ENCODE measurements around the gene EID3.
"Not testable (repeated sequence)": the region's sequence is repeated elsewhere in the genome, so short reads cannot be mapped to it uniquely, and the experiment has no call there.

The EID3 gene

DNA sequence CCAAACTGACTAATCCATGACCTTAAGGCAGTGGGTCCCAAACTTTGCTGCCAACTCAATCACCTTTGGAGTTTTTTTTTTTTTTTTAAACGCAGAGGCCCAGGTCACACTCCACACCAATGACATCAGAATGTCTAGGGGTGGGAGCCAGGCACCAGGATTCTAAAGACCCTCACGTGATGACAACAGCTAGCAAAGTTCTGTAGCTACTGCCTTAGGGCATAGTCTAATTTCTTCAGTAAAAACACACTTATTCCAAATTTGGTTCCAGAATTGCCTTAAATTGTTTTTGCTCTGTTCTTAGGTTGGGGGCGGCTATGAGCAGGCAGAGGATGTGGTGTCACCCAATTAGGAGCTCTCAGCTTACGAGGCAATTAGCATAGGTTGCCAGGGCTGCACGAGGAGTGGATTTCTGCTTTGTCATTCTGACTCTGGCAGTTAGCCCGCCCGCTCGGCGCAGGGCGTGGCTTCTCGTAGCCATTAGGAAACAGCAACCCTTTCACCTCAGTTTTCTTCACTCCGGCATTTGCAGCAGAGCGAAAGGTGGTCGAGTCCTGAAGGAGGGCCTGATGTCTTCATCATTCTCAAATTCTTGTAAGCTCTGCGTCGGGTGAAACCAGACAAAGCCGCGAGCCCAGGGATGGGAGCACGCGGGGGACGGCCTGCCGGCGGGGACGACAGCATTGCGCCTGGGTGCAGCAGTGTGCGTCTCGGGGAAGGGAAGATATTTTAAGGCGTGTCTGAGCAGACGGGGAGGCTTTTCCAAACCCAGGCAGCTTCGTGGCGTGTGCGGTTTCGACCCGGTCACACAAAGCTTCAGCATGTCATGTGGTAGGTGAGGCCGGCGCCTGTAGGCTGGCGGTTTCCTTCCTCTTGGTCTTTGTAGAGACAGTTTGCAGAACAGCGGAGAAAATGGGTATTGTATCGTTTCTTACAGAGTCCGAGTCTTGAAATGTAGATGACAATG lies 16.7 kb upstream of the EID3 start:
- peak overlapping the region; percentile 90 for H3K4me3 ChIP-seq (ENCODE audit: low read depth, low read length)

GRCh38 chr12:104288635-104289274 lies 14.8 kb upstream of the EID3 start:
- peak overlapping the region; percentile 90 for H3K4me3 ChIP-seq (ENCODE audit: low read depth, low read length)
- DNase-seq (ENCODE audit: low read depth): peak; percentile 45

More for the DNA sequence above, 16.7 kb upstream of the EID3 start:
- peak; percentile 93 for DNase-seq (ENCODE audit: low read depth)

- peak overlapping the region; percentile 5 for H3K4me3 ChIP-seq (ENCODE audit: low read depth, low read length)
- DNase-seq (ENCODE audit: low read depth): no peak
Observed at GRCh38 chr12:104290320-104290719, 13.2 kb upstream of the EID3 start.

DNA sequence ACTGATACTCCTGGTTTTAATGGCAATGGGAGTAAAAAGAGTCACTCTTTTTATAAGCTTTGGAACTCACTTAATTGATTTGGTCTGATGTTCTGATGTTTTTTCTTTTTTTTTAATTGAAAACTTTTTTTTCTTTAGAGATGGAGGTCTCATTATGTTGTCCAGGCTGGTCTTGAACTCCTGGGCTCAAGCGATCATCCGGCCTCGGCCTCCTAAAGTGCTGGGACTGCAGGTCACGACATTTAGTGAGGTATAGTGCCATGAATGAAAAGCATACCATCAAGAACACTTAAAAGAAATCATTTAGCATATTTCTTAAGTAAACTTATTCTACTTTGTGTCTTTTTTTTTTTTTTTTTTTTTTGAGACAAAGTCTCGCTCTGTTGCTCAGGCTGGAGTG lies 12.7 kb upstream of the EID3 start:
- no peak overlapping the region for H3K4me3 ChIP-seq (ENCODE audit: low read depth, low read length)
- no peak for DNase-seq (ENCODE audit: low read depth)

DNA sequence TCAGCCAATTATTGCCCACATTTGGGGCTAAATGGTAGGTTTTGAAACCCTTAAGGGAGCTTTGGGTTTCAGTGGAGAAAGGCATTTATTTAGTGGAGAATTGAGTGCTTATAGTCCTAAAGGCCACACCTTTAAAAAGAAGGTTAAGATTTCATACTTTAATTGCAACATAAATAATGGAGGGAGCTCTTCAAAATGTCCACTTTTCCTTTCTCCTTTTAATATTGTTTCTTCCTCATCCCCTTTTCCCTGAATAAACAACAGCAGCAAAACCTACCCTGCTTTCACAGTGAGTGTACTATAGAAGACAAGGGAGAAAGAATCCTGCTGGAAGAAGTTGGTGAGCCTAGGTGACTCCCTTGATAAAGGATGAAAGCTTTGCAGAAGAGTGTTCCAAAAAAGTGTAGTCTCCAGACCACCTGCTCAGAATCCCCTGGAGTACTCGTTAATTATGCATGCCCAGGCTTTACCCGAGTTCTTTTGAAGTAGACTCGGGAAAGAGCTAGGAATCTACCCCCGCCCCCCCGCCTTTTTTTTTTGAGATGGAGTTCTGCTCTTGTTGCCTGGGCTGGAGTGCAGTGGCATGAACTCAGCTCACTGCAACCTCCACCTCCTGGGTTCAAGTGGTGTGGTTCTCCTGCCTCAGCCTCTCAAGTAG lies 11.5 kb upstream of the EID3 start:
- no peak overlapping the region for H3K4me3 ChIP-seq (ENCODE audit: low read depth, low read length)
- no peak for DNase-seq (ENCODE audit: low read depth)

GRCh38 chr12:104292872-104293794 lies 10.4 kb upstream of the EID3 start:
- H3K4me3 ChIP-seq (ENCODE audit: low read depth, low read length): no peak overlapping the region

DNA sequence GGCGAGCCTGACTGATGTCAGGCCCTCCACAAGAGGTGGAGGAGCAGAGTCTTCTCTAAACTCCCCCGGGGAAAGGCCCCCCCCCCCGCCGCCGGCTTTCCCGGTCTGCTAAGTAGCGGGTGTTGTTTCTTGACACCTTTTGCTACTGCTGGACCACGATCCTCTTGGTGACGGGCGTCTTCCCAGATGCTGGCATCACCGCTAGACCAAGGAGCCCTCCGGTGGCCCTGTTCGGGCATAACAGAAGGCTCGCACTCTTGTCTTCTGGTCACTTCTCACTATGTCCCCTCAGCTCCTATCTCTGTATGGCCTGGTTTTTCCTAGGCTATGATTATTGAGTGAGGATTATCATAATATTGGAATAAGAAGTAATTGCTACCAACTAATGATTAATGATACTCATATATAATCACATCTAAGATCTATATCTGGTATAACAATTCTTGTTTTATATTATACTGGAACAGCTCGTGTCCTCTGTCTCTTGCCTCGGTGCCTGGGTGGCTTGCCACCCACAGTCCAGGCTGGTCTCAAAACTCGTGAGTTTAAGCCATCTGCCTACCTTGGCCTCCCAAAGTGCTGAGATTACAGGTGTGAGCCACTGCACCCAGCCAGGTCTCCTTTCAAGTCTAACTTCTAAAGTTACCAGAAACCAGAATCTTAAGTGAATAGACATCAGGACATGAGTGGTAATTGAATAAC lies 9.2 kb upstream of the EID3 start:
- not testable (repeated sequence) for DNase-seq (ENCODE audit: low read depth)

More at GRCh38 chr12:104292872-104293794, 10.4 kb upstream of the EID3 start:
- DNase-seq (ENCODE audit: low read depth): no peak

GRCh38 chr12:104294927-104295668 lies 8.4 kb upstream of the EID3 start:
- H3K4me3 ChIP-seq (ENCODE audit: low read depth, low read length): no peak overlapping the region

More for the DNA sequence above, 9.2 kb upstream of the EID3 start:
- not testable (repeated sequence) for H3K4me3 ChIP-seq (ENCODE audit: low read depth, low read length)

DNA sequence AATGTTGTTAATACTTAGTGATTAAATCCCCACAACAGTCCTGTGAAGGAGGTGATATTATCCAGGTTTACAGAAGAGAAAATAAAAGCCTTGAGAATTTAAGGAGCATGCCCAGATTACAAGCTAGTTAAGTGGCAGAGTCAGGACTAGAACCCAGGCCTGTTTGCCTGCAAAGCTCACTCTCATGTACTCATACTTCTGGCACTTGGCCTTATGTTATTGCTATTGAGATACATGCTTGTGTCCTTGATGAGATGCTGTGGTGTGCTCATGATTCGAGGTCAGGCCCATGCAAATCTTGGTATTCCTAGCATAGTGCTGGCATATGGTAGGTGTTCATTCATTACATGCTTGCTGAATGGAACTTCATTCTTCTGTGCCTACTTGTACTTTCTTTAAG lies 7.6 kb upstream of the EID3 start:
- no peak overlapping the region for H3K4me3 ChIP-seq (ENCODE audit: low read depth, low read length)
- DNase-seq (ENCODE audit: low read depth): no peak

More at GRCh38 chr12:104294927-104295668, 8.4 kb upstream of the EID3 start:
- no peak for DNase-seq (ENCODE audit: low read depth)

- H3K4me3 ChIP-seq (ENCODE audit: low read depth, low read length): no peak overlapping the region
- no peak for DNase-seq (ENCODE audit: low read depth)
Observed at GRCh38 chr12:104296718-104297117, 6.8 kb upstream of the EID3 start.

DNA sequence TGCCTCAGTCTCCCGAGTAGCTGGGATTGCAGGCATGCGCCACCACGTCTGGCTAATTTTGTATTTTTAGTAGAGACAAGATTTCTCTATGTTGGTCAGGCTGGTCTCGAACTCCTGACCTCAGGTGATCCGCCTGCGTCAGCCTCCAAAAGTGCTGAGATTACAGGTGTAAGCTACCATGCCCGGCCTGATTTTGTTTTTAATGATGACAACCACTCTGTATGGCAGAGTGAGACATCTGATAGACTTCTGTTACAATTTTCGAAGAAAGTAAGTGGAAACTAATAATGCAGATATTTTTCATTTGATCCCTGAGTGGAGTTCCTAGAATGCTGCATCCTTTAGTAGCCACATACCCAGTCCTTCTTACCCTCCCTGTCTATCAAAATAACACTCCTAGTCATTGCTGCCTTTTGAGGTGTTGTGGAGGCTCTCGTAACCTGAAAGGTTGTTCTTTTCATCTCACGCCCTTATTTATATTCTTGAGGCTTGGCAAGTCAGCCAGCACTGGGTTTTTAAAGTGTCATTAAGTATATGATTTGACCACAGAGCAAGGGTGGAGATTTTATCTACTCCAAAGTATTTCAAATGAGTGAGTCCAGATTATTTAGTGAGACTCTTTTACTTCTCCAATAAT lies 5.9 kb upstream of the EID3 start:
- DNase-seq (ENCODE audit: low read depth): no peak
- H3K4me3 ChIP-seq (ENCODE audit: low read depth, low read length): no peak overlapping the region

DNA sequence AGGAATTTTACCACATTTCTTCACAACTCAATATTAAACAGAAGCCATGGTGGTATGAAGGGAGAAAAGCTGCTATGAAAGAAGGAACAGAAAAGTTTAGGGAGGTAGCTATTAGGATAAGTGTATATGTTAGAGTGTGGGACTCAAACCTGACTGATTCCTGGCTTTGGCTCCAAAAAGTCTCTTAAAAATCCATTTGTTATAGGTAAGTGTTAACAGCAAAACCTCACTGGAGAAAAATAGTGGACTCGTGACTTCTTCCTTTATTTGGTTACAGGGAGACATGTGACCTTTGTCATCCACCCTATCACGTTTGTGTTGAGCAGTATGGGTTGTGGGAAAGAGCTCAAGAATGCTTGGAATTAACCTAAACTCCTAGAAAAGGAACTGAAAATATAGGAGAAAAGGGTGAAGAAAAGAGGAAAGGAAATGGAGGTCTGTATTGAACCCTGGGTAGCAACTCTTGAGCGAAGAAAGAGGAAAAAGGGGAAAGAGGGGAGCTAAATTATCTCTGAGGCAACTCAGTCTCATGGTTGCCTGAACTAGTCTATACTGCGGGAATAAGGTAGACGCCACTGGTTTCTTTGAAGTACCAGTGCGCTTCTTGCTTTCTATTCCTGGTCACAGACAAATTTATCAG lies 3.6 kb upstream of the EID3 start:
- no peak for DNase-seq (ENCODE audit: low read depth)
- no peak overlapping the region for H3K4me3 ChIP-seq (ENCODE audit: low read depth, low read length)

DNA sequence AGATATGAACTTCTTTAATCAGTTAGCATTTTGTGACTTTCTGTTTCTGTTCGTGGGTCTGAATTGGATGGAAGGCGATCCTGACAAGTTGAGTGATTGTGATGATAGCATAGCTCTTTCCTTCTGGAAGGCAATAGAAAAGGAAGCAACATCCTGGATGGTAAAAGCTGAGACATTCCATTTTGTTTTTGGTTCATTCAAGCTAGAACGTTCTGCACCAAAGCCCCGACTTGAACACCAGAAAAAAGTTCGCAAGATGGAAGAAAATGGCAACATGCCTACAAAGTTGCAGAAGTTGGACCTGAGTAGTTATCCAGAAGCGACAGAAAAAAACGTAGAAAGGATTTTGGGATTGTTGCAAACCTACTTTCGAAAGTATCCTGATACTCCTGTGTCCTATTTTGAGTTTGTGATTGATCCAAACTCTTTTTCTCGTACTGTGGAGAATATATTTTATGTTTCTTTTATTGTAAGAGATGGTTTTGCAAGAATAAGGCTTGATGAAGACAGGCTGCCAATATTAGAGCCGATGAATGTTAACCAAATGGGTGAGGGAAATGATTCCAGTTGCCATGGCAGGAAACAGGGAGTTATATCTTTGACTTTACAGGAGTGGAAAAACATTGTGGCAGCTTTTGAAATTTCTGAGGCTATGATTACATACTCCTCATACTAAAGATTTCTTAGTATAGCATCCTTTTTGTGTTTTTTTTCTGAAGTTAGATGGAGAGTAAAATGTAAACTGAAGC lies 896 bp downstream of the EID3 start:
- no peak for DNase-seq (ENCODE audit: low read depth)
- H3K4me3 ChIP-seq (ENCODE audit: low read depth, low read length): peak overlapping the region; percentile 42

DNA sequence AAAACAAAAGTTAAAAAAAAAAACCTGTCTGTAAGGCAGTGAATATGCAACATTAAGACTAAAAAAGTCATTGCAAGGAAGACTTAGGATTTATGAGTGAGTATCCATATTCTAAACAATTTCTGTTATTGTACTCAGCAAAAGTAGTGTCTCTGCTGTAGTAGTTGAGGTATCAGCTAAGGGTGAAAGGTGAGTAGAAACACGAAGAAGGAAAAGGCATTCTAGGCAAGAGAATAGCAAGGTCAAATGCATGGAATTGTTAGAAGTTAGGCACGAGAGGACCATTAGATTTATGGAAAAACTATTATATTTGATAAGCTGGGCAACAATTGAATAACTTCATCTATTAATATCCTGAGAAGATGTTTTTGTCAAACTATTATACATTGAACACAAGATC lies 1.8 kb downstream of the EID3 start:
- no peak overlapping the region for H3K4me3 ChIP-seq (ENCODE audit: low read depth, low read length)
- no peak for DNase-seq (ENCODE audit: low read depth)

DNA sequence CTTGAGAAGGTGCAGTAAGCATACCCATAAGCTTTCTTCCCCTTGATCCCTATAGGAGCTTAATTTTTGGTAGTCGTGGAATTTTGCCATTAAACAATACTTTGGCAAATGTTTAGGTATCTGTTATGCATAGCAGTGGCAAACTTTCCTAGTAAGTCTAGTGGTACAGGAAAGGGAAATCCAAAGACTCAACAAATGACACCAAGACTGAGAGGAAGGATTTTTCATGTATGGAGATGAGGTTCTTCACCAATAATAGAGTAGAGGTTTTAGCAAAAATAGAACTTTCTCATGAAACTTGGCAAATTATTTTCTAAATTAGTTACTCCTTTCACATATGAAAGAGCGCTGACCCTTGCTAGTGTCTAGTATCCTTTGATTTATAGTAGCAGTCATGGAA lies 2.8 kb downstream of the EID3 start:
- no peak overlapping the region for H3K4me3 ChIP-seq (ENCODE audit: low read depth, low read length)
- no peak for DNase-seq (ENCODE audit: low read depth)

- DNase-seq (ENCODE audit: low read depth): no peak
- no peak overlapping the region for H3K4me3 ChIP-seq (ENCODE audit: low read depth, low read length)
Observed at GRCh38 chr12:104306943-104307654, 3.6 kb downstream of the EID3 start.

Data from skeletal muscle cell (primary cell).